BLaER1 treated with 17β-estradiol and CSF1 and Interleukin-3, amounts not matched to agents 10 nM and 100 nM (cell line): ENCODE results near the gene SLC6A9.

ENCODE experiments used
- H3K27ac ChIP-seq, 11 experiments: shearing (Covaris generic); formaldehyde crosslinking; 2 replicates each; pipeline ENCODE4 v1.8.1; 2022
- H3K27me3 ChIP-seq, 11 experiments: shearing (Covaris generic); formaldehyde crosslinking; 2 replicates each; pipeline ENCODE4 v1.8.1; 2022
- H3K36me3 ChIP-seq, 11 experiments: shearing (Covaris generic); formaldehyde crosslinking; 2 replicates each; pipeline ENCODE4 v1.8.1; 2022
- H3K4me1 ChIP-seq, 10 experiments: shearing (Covaris generic); formaldehyde crosslinking; 2 replicates each; pipeline ENCODE4 v1.8.1; 2022
- H3K4me2 ChIP-seq, 11 experiments: shearing (Covaris generic); formaldehyde crosslinking; 2 replicates each; pipeline ENCODE4 v1.8.1; 2022
- H3K4me3 ChIP-seq, 10 experiments: shearing (Covaris generic); formaldehyde crosslinking; 2 replicates each; pipeline ENCODE4 v1.8.1; 2022
- H3K9ac ChIP-seq, 11 experiments: shearing (Covaris generic); formaldehyde crosslinking; 2 replicates each; pipeline ENCODE4 v1.8.1; 2022
- H3K9me3 ChIP-seq, 11 experiments: shearing (Covaris generic); formaldehyde crosslinking; replicated peaks in 1 of 11; 2 replicates each; pipeline ENCODE4 v1.8.1; 2022
- H4K20me1 ChIP-seq, 11 experiments: shearing (Covaris generic); formaldehyde crosslinking; 2 replicates each; pipeline ENCODE4 v1.8.1; 2022
- Cebpa-rat ChIP-seq, 11 experiments: shearing (Covaris generic); IDR thresholded peaks; 2 replicates each; pipeline ENCODE4 v1.8.1; 2022

SLC6A9 gene

DNA sequence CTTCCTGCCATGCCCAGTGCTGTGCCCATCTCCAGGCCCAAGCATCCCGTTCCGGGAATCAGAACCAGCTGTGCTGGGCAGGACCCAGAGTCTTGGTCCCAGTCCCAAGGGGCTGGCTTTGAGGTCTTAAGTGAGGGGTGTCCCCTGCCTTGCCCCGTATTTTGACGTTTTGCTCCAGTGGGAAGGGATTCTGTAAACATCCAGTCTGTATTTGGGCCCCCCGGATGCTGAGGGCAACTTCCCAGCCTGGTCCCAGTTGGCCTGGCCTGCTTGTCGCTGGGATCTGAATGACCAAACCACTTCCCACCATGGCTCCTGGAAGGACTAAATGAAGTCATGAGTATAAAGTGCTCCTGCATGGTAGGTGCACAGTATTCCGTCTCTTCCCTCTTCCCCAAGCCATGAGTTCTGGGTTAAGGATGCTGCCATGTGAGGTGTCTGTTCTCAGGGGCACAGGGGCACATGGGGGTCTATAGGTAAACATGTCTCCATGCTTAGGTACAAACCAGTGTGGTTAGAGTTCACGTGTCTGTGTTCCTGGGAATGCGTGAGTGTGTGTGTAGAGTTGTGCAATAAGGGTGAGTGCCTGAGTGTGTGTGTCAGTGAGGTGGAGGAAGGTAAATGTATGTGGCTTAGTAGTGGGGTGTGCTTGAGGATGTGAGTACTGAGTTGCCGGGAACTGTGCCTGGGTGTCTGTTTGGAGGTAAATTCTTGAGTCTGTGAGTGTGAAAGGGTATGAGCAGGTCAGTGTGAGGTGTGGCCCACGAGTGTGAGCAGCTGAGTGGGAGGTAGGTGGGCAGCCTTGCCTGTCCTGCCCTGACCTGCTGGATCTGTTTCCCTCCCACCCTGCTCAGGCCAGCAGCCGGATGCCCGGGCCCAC, 50.8 kb downstream of the SLC6A9 start:
- no peaks in the 10 kb centered on the region for H3K9me3 ChIP-seq
- H3K4me2 ChIP-seq: peak overlapping the region; percentile 89 to 100 (median 98)
- no peaks in the 10 kb centered on the region for H3K27me3 ChIP-seq
- H3K27ac ChIP-seq: peak overlapping the region in 8 of 11 experiments; percentile 84 to 94 (median 89); a peak in 16 of 22 replicates
- H3K36me3 ChIP-seq: peaks cover 33 to 71% (median 60%) of the 10 kb centered on the region in 11 experiments
- peak in 1 of 11 experiments; percentile 62; a peak in 2 of 22 replicates for TF ChIP-seq Cebpa-rat (IDR thresholded peaks at IDR 0.05)
- peaks cover 34 to 84% (median 64%) of the 10 kb centered on the region in 11 experiments for H4K20me1 ChIP-seq
- peak overlapping the region; percentile 84 to 100 (median 99); a peak in 21 of 22 replicates for H3K9ac ChIP-seq
- peak overlapping the region; percentile 75 to 100 (median 96) for H3K4me3 ChIP-seq
- peaks cover 47 to 74% (median 66%) of the 10 kb centered on the region in 10 experiments for H3K4me1 ChIP-seq

DNA sequence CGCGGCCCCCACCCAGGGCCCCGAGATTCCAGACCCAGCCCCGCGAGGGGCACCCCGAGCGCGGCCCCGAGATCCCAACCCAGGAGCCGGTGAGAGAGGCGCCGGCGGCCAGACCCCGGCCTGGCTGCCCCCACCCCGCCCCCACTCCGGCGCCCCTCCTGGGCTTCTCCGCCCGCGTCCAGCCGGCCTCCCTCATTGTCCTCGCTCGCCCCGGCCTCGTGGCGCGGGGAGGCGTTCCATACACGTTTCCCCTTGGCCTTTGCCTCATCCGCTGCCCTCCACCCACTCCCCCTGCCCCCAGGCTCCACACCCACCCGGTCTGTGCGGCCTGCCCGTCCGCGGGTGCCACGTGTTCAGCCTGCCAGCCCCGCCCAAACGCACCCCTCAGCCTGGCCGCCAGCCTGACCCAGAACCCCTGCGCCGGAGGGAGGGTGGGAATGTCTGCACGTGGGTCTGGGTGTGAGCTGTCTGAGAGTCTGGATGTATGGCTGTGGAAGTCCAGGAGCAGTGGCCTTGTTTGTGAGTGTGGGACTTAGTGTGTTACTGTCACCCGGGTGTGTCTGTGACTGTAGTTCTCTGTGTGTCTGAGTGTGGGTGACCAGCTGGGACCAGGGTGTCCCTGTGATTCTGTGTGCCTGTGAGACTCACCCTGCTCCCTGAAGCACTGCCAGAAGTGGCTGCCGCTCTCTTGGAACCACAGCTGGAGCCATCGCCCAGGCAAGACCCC, 51.6 kb downstream of the SLC6A9 start:
- Histone ChIP-seq H3K9ac (peak overlapping the region; percentile 84 to 100 (median 99)), H3K27ac (peak overlapping the region; percentile 30 to 94 (median 87); a peak in 20 of 22 replicates), H3K4me3 (peak overlapping the region; percentile 75 to 100 (median 96)), H3K4me2 (peak overlapping the region; percentile 89 to 100 (median 98)), H3K27me3 (no peaks in the 10 kb centered on the region), H4K20me1 (peaks cover 36 to 86% (median 70%) of the 10 kb centered on the region in 11 experiments), H3K9me3 (no peaks in the 10 kb centered on the region), H3K4me1 (peaks cover 47 to 74% (median 66%) of the 10 kb centered on the region in 10 experiments), H3K36me3 (peaks cover 29 to 64% (median 54%) of the 10 kb centered on the region in 11 experiments)
- TF ChIP-seq Cebpa-rat (IDR thresholded peaks at IDR 0.05): no peak

DNA sequence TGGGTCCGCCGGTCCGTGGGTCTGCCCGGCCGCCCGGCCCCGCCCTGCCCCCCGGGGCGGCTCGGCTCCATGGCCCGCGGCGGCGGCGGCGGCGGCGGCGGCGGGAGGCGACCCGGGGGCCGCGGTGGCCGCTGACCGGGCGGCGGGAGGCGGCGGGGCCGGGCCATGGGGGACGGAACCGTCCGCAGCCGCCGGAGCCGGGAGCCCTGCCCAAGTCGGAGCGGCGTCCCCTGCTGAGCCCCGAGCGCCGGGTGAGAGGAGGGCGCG, 52.1 kb downstream of the SLC6A9 start:
- peaks cover 49 to 78% (median 69%) of the 10 kb centered on the region in 10 experiments for H3K4me1 ChIP-seq

DNA sequence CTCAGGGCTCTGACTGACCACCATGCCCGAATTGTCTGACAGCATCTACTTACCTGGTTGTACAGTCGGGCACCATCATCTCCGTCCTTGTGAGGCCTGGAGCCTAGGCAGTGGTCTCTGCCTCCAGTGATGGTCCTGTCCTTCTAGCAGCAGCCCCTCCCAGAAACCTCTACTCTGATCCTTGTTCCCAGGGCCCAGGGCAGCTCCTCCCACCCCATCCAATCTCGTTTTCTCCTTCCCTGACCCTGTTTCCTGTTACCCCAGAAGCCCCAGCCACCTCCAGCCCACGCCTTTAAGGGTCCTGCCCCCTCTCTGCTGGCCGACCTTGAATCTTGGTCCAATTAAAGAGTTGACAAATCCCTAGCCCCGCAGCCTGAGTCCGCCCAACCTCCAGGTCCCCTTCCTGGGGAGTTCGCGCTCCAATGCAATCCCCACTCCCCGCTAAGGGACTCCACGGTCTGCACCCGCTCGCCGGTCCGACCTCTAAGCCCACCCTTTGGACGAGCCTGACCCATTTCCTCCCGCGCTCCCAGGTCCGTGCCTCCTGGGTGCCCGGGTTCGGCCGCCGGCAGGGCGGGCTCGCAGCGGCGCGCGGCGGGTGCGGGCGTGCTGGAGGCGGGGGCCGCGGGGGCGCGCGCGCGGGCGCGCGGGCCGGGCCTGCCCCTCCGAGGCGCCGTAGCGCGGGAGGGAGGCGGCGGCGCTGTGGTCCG, 52.6 kb downstream of the SLC6A9 start, which contains the start of gene B4GALT2:
Gene B4GALT2, plus strand, starts transcription at position 660 of the 710 bp plus-strand sequence. CDS start 1,951 bp downstream, outside the sequence.
- TF ChIP-seq Cebpa-rat (IDR thresholded peaks at IDR 0.05): no peak
- Histone ChIP-seq H3K9ac (peak within 1 kb of the TSS; percentile 84 to 100 (median 99)), H3K27me3 (no peaks in the 10 kb centered on the region), H3K4me1 (peaks cover 53 to 79% (median 74%) of the 10 kb centered on the region in 10 experiments), H3K36me3 (peaks cover 27 to 55% (median 44%) of the 10 kb centered on the region in 11 experiments), H3K4me3 (peak within 1 kb of the TSS; percentile 75 to 100 (median 96)), H3K27ac (peak within 1 kb of the TSS; percentile 30 to 94 (median 87); a peak in 20 of 22 replicates), H4K20me1 (peaks cover 36 to 76% (median 60%) of the 10 kb centered on the region in 11 experiments), H3K9me3 (no peaks in the 10 kb centered on the region), H3K4me2 (peak within 1 kb of the TSS; percentile 89 to 100 (median 98))

More for the DNA sequence above, 52.1 kb downstream of the SLC6A9 start:
- Histone ChIP-seq H3K27ac (peak overlapping the region; percentile 30 to 94 (median 87); a peak in 20 of 22 replicates), H3K4me2 (peak overlapping the region; percentile 89 to 100 (median 98)), H4K20me1 (peaks cover 36 to 81% (median 65%) of the 10 kb centered on the region in 11 experiments), H3K36me3 (peaks cover 28 to 59% (median 49%) of the 10 kb centered on the region in 11 experiments), H3K27me3 (no peaks in the 10 kb centered on the region), H3K9me3 (no peaks in the 10 kb centered on the region), H3K9ac (peak overlapping the region; percentile 84 to 100 (median 99)), H3K4me3 (peak overlapping the region; percentile 75 to 100 (median 96))
- TF ChIP-seq Cebpa-rat (IDR thresholded peaks at IDR 0.05): no peak

- no peaks in the 10 kb centered on the region for H3K9me3 ChIP-seq
- H3K27ac ChIP-seq: peak overlapping the region in 8 of 11 experiments; percentile 84 to 94 (median 89); a peak in 14 of 22 replicates
- H3K4me1 ChIP-seq: peaks cover 55 to 78% (median 75%) of the 10 kb centered on the region in 10 experiments
- TF ChIP-seq Cebpa-rat (IDR thresholded peaks at IDR 0.05): 0 out of 22 replicates have a peak, but pooled peaks of 1 of the 11 experiments have one; percentile 43
- peaks cover 27 to 54% (median 44%) of the 10 kb centered on the region in 11 experiments for H3K36me3 ChIP-seq
- H3K4me3 ChIP-seq: peak overlapping the region; percentile 75 to 100 (median 96)
- H4K20me1 ChIP-seq: peaks cover 36 to 71% (median 55%) of the 10 kb centered on the region in 11 experiments
- H3K4me2 ChIP-seq: peak overlapping the region; percentile 89 to 100 (median 98)
- no peaks in the 10 kb centered on the region for H3K27me3 ChIP-seq
- H3K9ac ChIP-seq: peak overlapping the region; percentile 84 to 100 (median 99); a peak in 20 of 22 replicates
These were observed 53.1 kb downstream of the SLC6A9 start for GRCh38 chr1:43978264-43978550.

GRCh38 chr1:43977376-43978263, 53.6 kb downstream of the SLC6A9 start:
- H3K27ac ChIP-seq: no peak overlapping the region
- peaks cover 29 to 54% (median 45%) of the 10 kb centered on the region in 11 experiments for H3K36me3 ChIP-seq

GRCh38 chr1:43976890-43977289, 54.4 kb downstream of the SLC6A9 start:
- Histone ChIP-seq H3K4me3 (peak overlapping the region in 9 of 10 experiments; percentile 91 to 100 (median 97); a peak in 18 of 20 replicates), H4K20me1 (peaks cover 34 to 66% (median 43%) of the 10 kb centered on the region in 11 experiments), H3K36me3 (peaks cover 36 to 55% (median 47%) of the 10 kb centered on the region in 11 experiments), H3K9me3 (no peaks in the 10 kb centered on the region), H3K4me1 (peaks cover 55 to 66% (median 64%) of the 10 kb centered on the region in 10 experiments), H3K9ac (peak overlapping the region; percentile 84 to 100 (median 98); a peak in 19 of 22 replicates), H3K27ac (no peak overlapping the region), H3K4me2 (peak overlapping the region; percentile 89 to 100 (median 98)), H3K27me3 (no peaks in the 10 kb centered on the region)
- TF ChIP-seq Cebpa-rat (IDR thresholded peaks at IDR 0.05): no peak

More at GRCh38 chr1:43977376-43978263, 53.6 kb downstream of the SLC6A9 start:
- Histone ChIP-seq H3K4me2 (peak overlapping the region; percentile 89 to 100 (median 98)), H3K9me3 (no peaks in the 10 kb centered on the region), H3K4me3 (peak overlapping the region; percentile 81 to 100 (median 96); a peak in 18 of 20 replicates), H4K20me1 (peaks cover 34 to 66% (median 49%) of the 10 kb centered on the region in 11 experiments), H3K9ac (peak overlapping the region; percentile 84 to 100 (median 99); a peak in 21 of 22 replicates), H3K27me3 (no peaks in the 10 kb centered on the region), H3K4me1 (peaks cover 55 to 73% (median 71%) of the 10 kb centered on the region in 10 experiments)
- no peak; a peak in 1 of 22 replicates for TF ChIP-seq Cebpa-rat (IDR thresholded peaks at IDR 0.05)
